NCI-H1105 treated with DMSO at 0.1 percent for 48 hours (cell line): Measurements from ENCODE around the gene VPS26A.

Source experiments
- DNase-seq: peaks from one replicate; lab custom pipeline; 2025; lab: John Stamatoyannopoulos, UW

The VPS26A gene

DNA sequence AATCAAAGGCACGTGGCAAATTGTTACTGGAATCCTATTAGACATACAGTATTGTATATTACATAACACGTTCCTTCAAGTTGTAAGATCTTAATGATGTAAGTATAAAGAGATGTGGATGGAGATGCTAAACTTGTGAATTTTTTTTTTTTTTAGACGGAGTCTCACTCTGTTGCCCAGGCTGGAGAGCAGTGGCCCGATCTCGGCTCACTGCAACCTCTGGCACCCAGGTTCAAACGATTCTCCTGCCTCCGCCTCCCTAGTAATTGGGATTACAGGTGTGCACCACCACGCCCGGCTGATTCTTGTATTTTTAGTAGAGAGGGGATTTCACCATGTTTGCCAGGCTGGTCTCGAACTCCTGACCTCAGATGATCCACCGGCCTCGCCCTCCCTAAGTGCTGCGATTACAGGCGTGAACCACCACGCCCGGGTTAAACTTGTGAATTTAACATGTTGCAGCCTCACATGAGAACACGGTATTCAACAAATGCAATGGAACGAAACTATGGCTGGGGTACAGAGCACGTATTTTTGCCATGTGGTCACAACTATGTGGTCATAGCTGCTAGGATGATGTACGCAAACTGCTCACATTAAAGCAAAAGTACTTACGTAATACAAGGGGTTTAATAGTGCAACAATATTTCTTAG, 55.2 kb downstream of the VPS26A start:
- DNase-seq: no peak

GRCh38 chr10:69179743-69180524, 56.0 kb downstream of the VPS26A start, which contains the start of gene SUPV3L1:
SUPV3L1 (plus strand) TSS chr10:69180234; CDS start chr10:69180292, 58 bp downstream.
- peak; percentile 88 for DNase-seq

- DNase-seq: no peak
Observed at GRCh38 chr10:69180525-69181204, 56.7 kb downstream of the VPS26A start.

DNA sequence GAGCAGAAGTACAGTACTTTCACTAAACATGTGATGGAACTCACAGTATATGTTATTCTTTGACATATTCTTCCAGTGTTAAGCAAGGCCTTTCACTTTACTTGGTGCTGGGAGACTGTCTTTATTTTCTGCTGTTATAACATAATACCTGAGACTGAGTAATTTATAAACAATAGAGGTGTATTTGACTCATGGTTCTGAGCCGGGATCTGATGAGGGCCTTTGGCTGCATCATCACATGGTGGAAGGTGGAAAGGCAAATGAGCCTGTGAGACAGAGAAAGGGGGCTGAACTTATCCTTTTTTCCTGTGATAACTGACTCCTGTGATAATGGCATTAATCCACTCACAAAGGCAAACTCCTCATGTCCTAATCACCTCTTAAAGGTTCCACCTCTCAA, 57.5 kb downstream of the VPS26A start:
- DNase-seq: no peak

DNA sequence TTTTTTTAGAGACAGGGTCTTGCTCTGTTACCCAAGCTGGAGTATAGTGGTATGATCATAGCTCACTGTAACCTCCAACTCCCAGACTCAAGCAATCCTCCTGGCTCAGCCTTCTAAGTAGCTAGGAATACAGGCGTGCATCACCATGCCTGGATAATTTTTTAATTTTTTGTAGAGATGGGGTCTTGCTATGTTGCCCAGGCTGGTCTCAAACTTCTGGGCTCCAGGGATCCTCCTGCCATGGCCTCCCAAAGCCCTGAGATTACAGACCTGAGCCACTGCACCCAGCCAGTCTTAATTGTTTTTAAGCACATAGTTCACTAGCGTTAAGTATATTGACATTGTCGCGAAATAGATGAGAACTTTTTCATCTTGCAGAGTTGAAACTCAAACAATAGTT, 58.0 kb downstream of the VPS26A start:
- DNase-seq: no peak

- DNase-seq: no peak
Observed at GRCh38 chr10:69186524-69186923, 62.5 kb downstream of the VPS26A start.

DNA sequence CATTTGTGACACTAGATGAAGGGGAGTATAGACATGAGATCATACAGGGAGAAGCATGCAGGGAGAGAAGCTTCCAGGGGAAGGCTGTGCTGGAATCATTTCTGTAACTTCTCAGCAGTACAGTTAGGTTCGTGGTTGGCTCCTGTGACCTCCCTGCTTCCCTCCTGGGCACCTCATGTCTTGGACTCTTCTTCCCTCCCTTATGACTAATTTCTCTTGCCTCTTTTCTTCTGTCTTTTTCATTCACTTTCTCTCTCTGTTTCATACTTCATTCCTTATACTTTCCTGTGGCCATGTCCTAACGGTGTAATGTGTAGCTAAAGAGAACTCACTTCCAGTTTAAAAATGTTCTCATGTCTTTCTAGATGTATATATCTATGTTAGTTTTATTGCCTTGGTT, 77.1 kb downstream of the VPS26A start:
- no peak for DNase-seq

DNA sequence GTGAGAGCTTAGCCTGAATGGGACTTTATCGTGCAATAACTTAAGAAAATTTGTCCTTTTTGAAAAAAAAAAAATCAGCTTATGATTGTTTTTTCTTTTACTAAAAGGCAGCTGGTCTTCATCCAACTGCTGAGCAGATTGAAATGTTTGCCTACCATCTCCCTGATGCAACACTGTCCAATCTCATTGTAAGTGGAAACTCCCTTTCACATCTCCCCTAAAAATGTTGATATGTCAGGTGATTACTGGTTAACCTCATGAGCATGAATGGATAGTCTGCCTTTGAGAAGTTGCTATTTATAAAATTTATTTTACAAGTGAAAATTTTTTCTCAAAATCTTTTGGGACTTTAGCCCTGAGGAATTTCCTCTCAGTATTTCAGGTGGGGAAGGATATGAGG, 78.4 kb downstream of the VPS26A start:
- DNase-seq: no peak

DNA sequence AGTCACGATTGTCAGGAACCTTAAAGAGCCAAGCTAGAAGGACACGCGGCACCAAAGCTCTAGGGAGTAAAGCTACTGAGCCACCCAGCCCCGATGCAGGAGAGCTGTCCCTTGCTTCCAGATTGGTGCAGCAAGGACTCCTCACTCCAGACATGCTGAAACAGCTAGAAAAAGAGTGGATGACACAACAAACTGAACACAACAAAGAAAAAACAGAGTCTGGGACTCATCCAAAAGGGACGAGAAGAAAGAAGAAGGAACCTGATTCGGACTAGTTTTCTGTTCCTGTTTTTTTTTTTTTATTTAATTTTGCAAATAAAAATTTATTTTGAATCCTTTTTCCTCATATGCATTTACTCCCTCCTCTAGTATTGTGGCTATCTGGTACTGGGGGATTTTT, 84.8 kb downstream of the VPS26A start:
- no peak for DNase-seq

GRCh38 chr10:69209787-69210484, 86.0 kb downstream of the VPS26A start:
- no peak for DNase-seq

DNA sequence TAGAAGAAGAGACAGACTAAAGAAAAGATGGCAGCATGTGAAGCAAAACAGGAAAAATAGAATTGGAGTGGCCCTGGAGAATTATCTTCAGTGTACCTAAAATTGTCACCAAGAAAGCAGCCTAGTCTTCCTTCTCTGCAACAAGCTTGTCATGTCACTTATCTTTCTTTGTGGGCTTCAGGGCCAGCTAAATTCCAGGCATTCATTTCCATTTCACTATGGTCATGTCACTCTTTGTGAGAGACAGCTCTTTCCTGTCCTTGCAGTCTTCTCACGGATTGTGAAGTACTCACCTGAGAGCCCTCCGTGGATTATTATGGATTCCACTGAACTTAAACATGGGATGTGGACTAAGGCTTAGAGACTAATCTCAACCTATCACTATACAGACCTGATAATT, 87.1 kb downstream of the VPS26A start:
- DNase-seq: no peak

DNA sequence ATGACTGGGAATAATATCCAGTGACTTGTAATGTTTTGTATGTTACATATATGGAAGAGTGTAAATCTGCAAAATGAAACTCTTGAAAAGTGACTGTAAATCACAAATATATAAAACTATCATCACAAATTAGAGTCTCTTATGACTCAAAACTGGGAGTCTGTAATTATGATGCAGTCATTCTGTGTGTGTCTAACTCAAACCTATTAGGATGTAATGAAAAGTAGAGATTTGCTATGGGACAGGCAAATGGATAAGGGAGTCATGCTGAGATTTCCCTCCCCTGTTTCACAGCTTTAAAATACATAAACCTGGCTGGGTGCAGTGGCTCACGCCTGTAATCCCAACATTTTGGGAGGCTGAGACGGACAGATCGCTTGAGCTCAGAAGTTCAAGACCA, 87.5 kb downstream of the VPS26A start:
- DNase-seq: no peak

GRCh38 chr10:69213591-69214311, 89.8 kb downstream of the VPS26A start:
- DNase-seq: no peak

DNA sequence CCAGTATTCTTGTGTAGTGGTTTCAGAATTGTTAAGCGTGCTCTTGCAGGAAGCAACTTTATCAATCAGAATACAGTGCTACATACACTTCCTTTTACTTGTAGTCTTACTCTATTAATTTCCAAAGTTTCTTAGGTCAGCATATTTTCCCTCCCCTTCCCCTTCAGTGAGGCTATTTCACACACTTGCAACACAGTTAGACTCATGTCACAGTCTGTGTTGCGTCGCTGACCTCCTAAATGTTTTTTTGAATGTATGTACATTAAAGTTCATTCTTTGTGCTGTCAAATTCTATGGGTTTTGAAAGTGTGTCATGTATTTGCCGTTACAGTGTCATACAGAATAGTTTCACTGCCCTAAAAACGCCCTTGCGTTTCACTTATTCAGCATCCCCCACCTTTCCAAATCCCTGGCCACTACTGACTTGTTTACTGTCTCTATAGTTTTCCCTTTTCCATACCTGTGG, 90.7 kb downstream of the VPS26A start:
- DNase-seq: no peak

DNA sequence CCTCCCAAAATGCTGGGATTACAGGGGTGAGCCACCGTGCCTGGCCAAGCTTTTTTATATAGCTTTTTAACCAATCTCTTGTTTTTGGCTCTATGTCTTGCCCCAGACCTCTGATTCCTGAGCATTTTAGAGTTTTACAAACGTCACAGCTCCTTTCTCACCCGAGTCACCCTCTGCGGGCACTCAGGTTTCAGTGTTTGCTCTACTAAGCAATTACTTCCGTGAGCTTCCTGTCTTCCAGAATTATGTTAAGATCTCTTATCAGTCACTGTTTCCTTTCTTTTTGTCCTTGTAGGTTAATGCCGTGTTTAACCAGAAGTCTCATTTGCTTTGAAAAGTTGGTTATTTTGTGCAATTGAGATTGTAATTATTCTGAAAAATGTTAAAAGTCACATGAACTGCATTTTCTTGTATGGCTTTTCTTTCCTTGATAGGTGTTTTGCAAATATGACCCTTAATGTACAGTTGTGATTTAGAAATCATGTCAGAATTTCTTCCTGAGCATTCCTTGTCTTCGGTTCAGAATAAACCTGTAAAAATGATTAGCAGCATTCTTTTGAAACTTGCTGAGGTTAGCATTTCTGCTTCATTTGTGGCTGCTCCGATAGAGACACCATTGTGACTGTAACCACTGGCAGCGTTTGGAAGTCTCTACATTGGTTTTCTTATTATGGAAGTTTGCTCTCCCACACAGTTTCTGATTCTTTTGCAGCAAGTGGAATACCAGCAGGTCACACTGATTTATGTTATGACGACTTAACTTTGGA, 91.6 kb downstream of the VPS26A start:
- DNase-seq: no peak

GRCh38 chr10:69216577-69217118, 92.7 kb downstream of the VPS26A start:
- DNase-seq: no peak

DNA sequence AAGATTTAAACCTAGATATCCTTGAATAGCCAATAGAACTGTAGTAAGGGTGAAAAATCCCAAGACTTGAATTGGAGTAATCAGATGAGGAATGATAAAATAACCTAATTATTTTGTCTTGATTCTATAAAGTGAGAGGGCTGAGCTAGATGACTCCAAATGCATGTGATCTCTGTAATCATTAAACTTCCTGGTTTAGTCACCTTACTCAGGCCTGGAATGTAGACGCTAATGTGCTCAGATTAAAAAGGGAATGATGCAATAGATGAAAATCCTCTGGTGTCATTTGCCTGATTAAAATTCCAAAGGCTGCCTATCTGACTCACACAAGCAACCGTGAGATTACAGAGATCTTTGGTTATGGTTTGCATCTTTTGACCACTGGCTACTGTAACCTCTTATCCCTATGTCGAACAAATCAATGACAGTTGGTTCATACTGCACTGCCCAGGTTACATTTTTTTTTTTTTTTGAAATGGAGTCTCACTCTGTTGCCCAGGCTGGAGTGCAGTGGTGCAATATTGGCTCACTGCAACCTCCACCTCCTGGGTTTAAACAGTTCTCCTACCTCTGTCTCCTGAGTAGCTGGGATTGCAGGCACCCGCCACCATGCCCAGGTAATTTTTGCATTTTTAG, 93.3 kb downstream of the VPS26A start:
- no peak for DNase-seq

DNA sequence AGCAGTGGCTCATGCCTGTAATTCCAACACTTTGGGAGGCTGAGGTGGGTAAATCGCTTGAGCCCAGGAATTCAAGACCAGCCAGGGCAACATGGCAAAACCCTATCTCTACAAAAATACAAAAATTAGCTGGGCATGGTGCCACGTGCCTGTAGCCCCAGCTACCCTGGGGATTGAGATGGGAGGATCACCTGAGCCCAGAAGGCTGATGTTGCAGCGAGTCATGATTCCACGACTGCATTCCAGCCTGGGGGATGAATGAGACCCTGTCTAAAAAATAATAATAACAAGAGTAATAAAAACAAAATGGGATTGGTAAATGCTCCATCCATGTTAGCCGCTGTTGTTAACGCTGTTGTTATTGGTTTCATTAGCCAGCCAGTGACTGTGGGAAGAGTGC, 94.9 kb downstream of the VPS26A start:
- DNase-seq: no peak

DNA sequence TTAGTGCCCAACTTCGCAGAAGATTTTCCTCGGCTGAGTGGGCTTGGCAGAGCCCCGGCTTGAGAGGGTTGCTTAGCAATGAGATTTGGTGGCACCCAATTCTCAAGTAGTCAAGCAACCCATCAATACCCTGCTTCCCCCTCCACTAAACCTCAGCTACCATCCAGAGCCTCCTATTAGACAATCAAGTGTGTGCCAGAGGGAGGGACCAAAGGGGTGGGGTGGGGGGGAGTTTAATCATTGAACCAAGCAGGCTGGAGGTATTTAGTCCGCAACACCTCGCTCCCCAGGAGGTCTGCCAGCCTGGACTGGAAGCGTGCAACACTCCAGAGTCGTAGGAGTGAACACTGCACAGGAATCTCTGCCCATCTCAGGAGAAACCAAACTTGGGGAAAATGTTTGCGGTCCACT, 96.1 kb downstream of the VPS26A start, which contains the start of gene HKDC1:
TSS of gene HKDC1 (plus strand) at position 292 of the 411 bp plus-strand sequence. CDS start at position 396, 104 bp downstream.
- DNase-seq: no peak

DNA sequence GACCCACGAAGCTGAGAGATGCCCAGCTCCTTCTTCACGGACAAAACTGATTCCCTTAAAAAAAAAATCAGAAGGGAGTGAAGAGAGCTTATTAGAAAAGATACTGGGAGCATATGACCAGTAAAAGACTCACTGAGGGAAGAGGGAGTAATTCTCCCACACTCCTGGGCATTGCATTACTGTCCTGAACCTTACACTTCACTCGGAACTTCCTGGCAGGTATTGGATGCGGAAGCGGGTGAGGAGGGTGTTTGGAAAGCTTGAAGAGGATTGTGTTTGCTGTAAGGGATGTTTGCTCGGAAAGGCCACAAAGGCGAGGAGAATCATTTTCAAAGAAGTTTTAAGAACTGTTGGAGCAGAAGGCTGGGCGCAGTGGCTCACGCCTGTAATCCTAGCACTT, 96.5 kb downstream of the VPS26A start:
- DNase-seq: no peak
